Measurements from ENCODE around the gene IGFL3. TPM values are rescaled to one million over a fixed set of nuclear protein-coding genes. Genes with fewer than 3 reads are reported as not detected.

The IGFL3 gene
- total RNA-seq, 4 donors from 2014 or later: not detected

- Histone ChIP-seq H3K9me3 (peaks cover 0 to 43% (median 0%) of the 10 kb centered on the region in 3 donors), H3K4me3 (no peak overlapping the region), H3K4me1 (no peaks in the 10 kb centered on the region), H3K36me3 (no peaks in the 10 kb centered on the region), H3K27me3 (peaks cover 33% of the 10 kb centered on the region), H3K27ac (no peak overlapping the region)
- TF ChIP-seq POLR2A (IDR thresholded peaks at IDR 0.05) (no peak), EP300 (IDR thresholded peaks at IDR 0.05) (no peak), POLR2AphosphoS5 (IDR thresholded peaks at IDR 0.05) (no peak), CTCF (IDR thresholded peaks at IDR 0.05) (no peak)
- WGBS, 2 donors (ENCODE audit: low coverage in 1 of 2): 28% methylated on average over 1 of the region's 1 CpG; no CpG with 5 or more reads in 1 of the 2 donors
- no peak for ATAC-seq
These were observed 38.6 kb downstream of the IGFL3 start for GRCh38 chr19:46085888-46086287.

GRCh38 chr19:46082728-46083050 is 41.8 kb downstream of the IGFL3 start:
- H3K4me1 ChIP-seq: no peaks in the 10 kb centered on the region
- WGBS, 2 donors (ENCODE audit: low coverage in 1 of 2): 54 to 100% methylated on average over 1 to 2 of the region's 2 CpGs
- TF ChIP-seq CTCF (IDR thresholded peaks at IDR 0.05): no peak
- TF ChIP-seq POLR2AphosphoS5 (IDR thresholded peaks at IDR 0.05): no peak
- TF ChIP-seq POLR2A (IDR thresholded peaks at IDR 0.05): no peak
- TF ChIP-seq EP300 (IDR thresholded peaks at IDR 0.05): no peak

DNA sequence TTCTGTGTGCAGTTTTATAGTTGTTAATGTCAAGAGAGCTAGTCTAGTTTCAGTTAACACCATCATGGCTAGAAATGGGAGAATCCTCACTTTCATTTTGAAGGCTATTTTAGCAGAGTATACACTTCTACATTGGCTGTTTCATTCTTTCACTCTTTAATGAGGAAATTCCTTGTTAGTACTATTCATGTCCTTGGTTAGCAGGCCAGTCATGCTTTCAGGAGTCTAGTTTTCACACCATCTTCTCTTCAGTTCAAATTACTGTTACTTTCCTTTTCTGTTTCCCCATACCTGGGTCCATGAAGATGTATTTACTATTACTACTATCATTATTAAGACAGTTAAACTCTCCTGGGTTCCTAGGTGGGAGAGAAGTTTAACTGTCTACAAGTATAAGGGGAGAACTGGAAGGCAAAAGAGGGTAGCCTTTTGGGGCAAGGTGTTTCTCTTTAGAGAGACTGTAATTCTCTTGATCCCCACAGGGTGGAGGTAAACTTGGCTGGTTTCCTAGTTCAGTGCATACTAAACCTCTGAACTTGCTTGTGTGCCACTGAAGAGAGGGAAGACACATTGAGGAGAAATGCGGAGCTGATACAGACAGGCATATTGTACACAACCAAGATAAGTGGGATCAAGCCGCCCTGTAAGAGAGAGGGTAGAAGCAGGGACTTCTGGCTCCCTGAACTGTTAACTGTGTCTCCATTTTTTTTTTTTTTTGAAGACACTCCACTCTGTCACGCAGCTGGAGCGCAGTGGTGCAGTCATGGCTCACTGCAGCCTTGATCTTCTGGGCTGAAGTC is 42.4 kb downstream of the IGFL3 start:
- H3K27me3 ChIP-seq: peaks cover 54% of the 10 kb centered on the region
- peaks cover 0 to 5% (median 4%) of the 10 kb centered on the region in 3 donors for H3K4me1 ChIP-seq
- H3K36me3 ChIP-seq: no peaks in the 10 kb centered on the region
- H3K27ac ChIP-seq: no peak overlapping the region
- TF ChIP-seq CTCF (IDR thresholded peaks at IDR 0.05) (peak; percentile 51 to 72 (median 64)), EP300 (IDR thresholded peaks at IDR 0.05) (no peak), POLR2A (IDR thresholded peaks at IDR 0.05) (no peak), POLR2AphosphoS5 (IDR thresholded peaks at IDR 0.05) (peak; percentile 70)
- WGBS, 2 donors (ENCODE audit: low coverage in 1 of 2): 48 to 100% methylated on average over 2 to 4 of the region's 4 CpGs
- H3K9me3 ChIP-seq: peaks cover 0 to 38% (median 0%) of the 10 kb centered on the region in 3 donors
- H3K4me3 ChIP-seq: no peak overlapping the region
- ATAC-seq: no peak

More at GRCh38 chr19:46082728-46083050, 41.8 kb downstream of the IGFL3 start:
- Histone ChIP-seq H3K27me3 (peaks cover 54% of the 10 kb centered on the region), H3K36me3 (no peaks in the 10 kb centered on the region), H3K27ac (no peak overlapping the region), H3K9me3 (peaks cover 0 to 44% (median 0%) of the 10 kb centered on the region in 3 donors), H3K4me3 (no peak overlapping the region)
- ATAC-seq: no peak

- ATAC-seq: no peak
- Histone ChIP-seq H3K36me3 (no peaks in the 10 kb centered on the region), H3K4me3 (no peak overlapping the region), H3K27ac (no peak overlapping the region), H3K9me3 (peaks cover 0 to 23% (median 0%) of the 10 kb centered on the region in 3 donors), H3K4me1 (peaks cover 0 to 11% (median 4%) of the 10 kb centered on the region in 3 donors), H3K27me3 (peaks cover 66% of the 10 kb centered on the region)
- 57 to 71% methylated on average over 1 to 3 of the region's 3 CpGs for WGBS, 2 donors (ENCODE audit: low coverage in 1 of 2)
- TF ChIP-seq CTCF (IDR thresholded peaks at IDR 0.05) (no peak), POLR2AphosphoS5 (IDR thresholded peaks at IDR 0.05) (no peak), EP300 (IDR thresholded peaks at IDR 0.05) (no peak), POLR2A (IDR thresholded peaks at IDR 0.05) (no peak)
These were observed 43.9 kb downstream of the IGFL3 start for GRCh38 chr19:46080561-46080960.

- 100% methylated on average over 1 of the region's 7 CpGs for WGBS, 2 donors (ENCODE audit: low coverage in 1 of 2)
- Histone ChIP-seq H3K9me3 (peaks cover 0 to 13% (median 0%) of the 10 kb centered on the region in 3 donors), H3K36me3 (no peaks in the 10 kb centered on the region), H3K4me3 (no peak overlapping the region), H3K27me3 (peaks cover 70% of the 10 kb centered on the region), H3K4me1 (peaks cover 0 to 11% (median 4%) of the 10 kb centered on the region in 3 donors), H3K27ac (no peak overlapping the region)
- TF ChIP-seq CTCF (IDR thresholded peaks at IDR 0.05) (no peak), EP300 (IDR thresholded peaks at IDR 0.05) (no peak), POLR2A (IDR thresholded peaks at IDR 0.05) (no peak), POLR2AphosphoS5 (IDR thresholded peaks at IDR 0.05) (no peak)
- no peak for ATAC-seq
These were observed 44.9 kb downstream of the IGFL3 start for GRCh38 chr19:46079576-46079975.

All from gastroesophageal sphincter (tissue), 4 donors.